ENCODE measurements around the gene SLC38A3. TPM values are rescaled to one million over a fixed set of nuclear protein-coding genes. Genes with fewer than 3 reads are reported as not detected.

The SLC38A3 gene
- total and polyA plus RNA-seq, 2 of the 8 experiments (the other 6 are each of a cell fraction or from before 2014, with no cell fraction given) = 1.2 to 3.7 TPM

GRCh38 chr3:50227390-50228183 lies 22.5 kb downstream of the SLC38A3 start (continued):
- TF ChIP-seq CHD7 (IDR thresholded peaks at IDR 0.05; ENCODE audit: insufficient replicate concordance, low read length) (no peak), E2F6 (IDR thresholded peaks at IDR 0.05) (peak; percentile 57), EGR1 (IDR thresholded peaks at IDR 0.05; ENCODE audit: borderline replicate concordance, low read depth, low read length) (peak; percentile 69; the same call in 1 of the 2 replicates), YY1 (IDR thresholded peaks at IDR 0.05; ENCODE audit: low read depth, low read length) (no peak), SP4 (IDR thresholded peaks at IDR 0.05; ENCODE audit: low read length) (no peak), ATF3 (IDR thresholded peaks at IDR 0.05; ENCODE audit: insufficient read depth, low read depth, low read length) (no peak), HDAC2 (IDR thresholded peaks at IDR 0.05; ENCODE audit: borderline replicate concordance in 1 of 2, low read depth in 2 of 2, low read length in 2 of 2) (no peak), CREB1 (IDR thresholded peaks at IDR 0.05) (no peak), MAFK (IDR thresholded peaks at IDR 0.05; ENCODE audit: low read depth, low read length) (no peak)

All from H1 (cell line).